Coronary artery (tissue), 2 donors: ENCODE measurements around the gene GNAO1.

Experiments used
- DNase-seq: peaks from one replicate; pipeline ENCODE4 v3.0.0-alpha.2; 2017; ENCODE audit warnings: low spot score
- H3K27ac ChIP-seq, 2 donors: fragments of 200-600 bp; sonication (generic); one replicate each; pipeline ENCODE4 v1.5.1; 2016 to 2019
- H3K4me3 ChIP-seq: fragments of 200-600 bp; sonication (generic); 2 replicates; pipeline ENCODE4 v1.5.1; 2016; ENCODE audit warnings: mild to moderate bottlenecking, moderate library complexity
- TF ChIP-seq, protein P1 (sequence below): fragments of 200-600 bp; sonication (generic); IDR thresholded peaks from one replicate; pipeline ENCODE4 v1.5.1; 2019; ENCODE audit warnings: antibody characterized with exemption

Gene GNAO1

DNA sequence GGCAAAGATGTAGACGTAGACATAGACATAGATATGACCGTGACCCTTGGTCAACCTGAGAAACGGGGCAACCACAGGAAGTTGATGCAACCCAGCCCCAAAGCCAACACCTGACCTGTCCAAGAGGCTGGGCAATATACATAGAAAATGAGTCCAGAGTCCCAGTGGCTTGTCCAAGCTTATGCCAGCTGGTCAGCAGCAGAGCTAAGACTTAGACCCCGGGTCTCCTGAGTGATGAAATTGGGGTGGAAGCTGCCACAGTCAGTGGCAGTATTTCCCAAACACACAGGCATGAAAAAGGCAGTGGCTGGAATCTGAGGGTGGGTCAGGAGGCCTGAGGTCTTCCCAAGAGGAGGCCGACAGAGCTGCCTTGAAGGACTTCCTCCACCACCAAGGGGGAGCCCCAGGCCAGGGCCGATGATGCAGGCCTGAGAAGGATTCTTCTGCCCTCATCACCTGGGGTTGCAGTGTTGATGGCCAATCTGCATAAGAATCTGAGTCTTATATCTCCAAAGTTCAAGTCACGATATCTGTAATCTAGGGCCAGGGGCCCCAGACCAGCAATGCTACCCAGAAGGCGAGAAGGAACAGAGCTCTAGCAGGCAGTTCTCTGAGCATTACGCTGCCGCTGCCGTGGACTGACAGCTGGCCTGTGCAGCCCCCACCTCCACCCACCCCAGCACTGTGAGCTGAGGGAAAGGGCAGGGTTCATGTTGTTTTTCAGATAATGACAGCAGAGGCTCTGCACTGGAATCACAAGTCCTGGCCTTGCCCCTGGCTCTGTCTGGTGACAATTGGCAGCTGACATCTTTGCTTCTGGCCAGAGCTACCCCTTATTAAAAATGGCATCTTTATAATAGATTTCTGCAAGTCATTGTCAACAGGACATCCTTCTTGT, 72.7 kb downstream of the GNAO1 start:
- no peak overlapping the region for H3K4me3 ChIP-seq
- peak; percentile 59 for DNase-seq
- TF ChIP-seq, protein P1, sequence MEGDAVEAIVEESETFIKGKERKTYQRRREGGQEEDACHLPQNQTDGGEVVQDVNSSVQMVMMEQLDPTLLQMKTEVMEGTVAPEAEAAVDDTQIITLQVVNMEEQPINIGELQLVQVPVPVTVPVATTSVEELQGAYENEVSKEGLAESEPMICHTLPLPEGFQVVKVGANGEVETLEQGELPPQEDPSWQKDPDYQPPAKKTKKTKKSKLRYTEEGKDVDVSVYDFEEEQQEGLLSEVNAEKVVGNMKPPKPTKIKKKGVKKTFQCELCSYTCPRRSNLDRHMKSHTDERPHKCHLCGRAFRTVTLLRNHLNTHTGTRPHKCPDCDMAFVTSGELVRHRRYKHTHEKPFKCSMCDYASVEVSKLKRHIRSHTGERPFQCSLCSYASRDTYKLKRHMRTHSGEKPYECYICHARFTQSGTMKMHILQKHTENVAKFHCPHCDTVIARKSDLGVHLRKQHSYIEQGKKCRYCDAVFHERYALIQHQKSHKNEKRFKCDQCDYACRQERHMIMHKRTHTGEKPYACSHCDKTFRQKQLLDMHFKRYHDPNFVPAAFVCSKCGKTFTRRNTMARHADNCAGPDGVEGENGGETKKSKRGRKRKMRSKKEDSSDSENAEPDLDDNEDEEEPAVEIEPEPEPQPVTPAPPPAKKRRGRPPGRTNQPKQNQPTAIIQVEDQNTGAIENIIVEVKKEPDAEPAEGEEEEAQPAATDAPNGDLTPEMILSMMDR, result no peak
- peak overlapping the region in 1 of 2 donors; percentile 17 for H3K27ac ChIP-seq

GRCh38 chr16:56264609-56264972, 73.3 kb downstream of the GNAO1 start:
- DNase-seq, result no peak
- H3K27ac ChIP-seq, result no peak overlapping the region
- TF ChIP-seq, protein P1, result no peak
- H3K4me3 ChIP-seq, result no peak overlapping the region

GRCh38 chr16:56265184-56265583, 73.9 kb downstream of the GNAO1 start:
- peak; percentile 62 for DNase-seq
- TF ChIP-seq, protein P1, result no peak
- H3K27ac ChIP-seq, result peak overlapping the region in 1 of 2 donors; percentile 11
- H3K4me3 ChIP-seq, result no peak overlapping the region

- Histone ChIP-seq H3K4me3 (no peak overlapping the region), H3K27ac (no peak overlapping the region)
- TF ChIP-seq, protein P1, result no peak
- DNase-seq, result peak; percentile 38
Observed at GRCh38 chr16:56265746-56266145, 74.5 kb downstream of the GNAO1 start.

DNA sequence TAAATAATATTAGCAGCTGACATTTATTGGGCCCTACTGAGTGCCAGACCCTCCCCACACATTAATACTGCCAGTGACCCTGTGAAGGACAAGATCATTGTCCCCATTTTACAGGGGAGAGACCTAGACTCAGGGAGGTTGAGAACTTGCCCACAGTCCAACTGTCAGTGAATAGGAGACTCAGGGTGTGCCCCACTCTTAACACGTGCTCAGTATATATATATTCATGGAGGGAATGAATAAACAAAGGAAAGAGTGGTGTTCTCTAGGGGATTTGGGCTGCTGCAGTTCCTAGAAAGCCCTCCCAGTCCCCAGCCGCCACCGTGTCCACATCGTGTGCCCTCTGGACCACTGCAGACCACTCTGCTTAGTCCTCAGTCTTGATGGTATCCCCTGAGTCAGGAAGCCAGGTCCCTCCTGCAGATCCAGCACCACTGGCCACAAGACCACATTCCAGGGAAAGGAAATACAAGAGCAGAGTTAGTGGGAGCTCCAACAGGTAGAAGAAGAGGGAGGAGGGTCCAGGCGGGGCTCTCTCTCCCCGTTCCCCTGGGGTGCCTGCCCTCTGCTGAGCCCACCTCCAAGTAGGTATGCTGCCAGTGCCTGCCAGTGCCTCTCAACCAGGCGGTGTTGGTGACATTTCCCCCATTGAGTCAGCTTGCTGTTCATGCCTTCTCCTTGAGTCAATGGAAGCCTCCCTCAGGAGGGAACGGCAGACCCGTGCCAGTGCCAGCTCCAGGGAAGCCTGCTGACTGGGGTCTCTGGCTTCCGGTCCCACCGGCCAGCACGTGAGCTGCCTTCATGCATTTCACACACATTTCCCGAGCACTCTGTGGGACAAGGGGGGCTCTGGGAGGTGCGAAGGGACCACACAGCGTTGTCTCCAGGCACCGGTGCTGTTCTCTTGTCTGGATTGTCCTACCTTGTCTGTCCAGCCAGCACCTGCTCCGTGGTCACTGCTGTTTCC, 75.6 kb downstream of the GNAO1 start:
- DNase-seq, result peak; percentile 52
- TF ChIP-seq, protein P1, result no peak
- Histone ChIP-seq H3K27ac (no peak overlapping the region), H3K4me3 (no peak overlapping the region)

GRCh38 chr16:56267888-56268287, 76.6 kb downstream of the GNAO1 start:
- Histone ChIP-seq H3K4me3 (no peak overlapping the region), H3K27ac (no peak overlapping the region)
- no peak for DNase-seq
- TF ChIP-seq, protein P1, result no peak
